HG02840 (cell line): ENCODE data around the gene NBPF4.
"Not testable (repeated sequence)": the region's sequence is repeated elsewhere in the genome, so short reads cannot be mapped to it uniquely, and the experiment has no call there.

Experiments used
- ATAC-seq: cut with Tn5 transposase; IDR thresholded peaks from one replicate; pipeline ENCODE4 v1.9.1; 2021; ENCODE audit warnings: mild to moderate bottlenecking, moderate library complexity, moderate number of reproducible peaks; ENCODE audit not compliant: unreplicated experiment, low FRiP score

The NBPF4 gene

DNA sequence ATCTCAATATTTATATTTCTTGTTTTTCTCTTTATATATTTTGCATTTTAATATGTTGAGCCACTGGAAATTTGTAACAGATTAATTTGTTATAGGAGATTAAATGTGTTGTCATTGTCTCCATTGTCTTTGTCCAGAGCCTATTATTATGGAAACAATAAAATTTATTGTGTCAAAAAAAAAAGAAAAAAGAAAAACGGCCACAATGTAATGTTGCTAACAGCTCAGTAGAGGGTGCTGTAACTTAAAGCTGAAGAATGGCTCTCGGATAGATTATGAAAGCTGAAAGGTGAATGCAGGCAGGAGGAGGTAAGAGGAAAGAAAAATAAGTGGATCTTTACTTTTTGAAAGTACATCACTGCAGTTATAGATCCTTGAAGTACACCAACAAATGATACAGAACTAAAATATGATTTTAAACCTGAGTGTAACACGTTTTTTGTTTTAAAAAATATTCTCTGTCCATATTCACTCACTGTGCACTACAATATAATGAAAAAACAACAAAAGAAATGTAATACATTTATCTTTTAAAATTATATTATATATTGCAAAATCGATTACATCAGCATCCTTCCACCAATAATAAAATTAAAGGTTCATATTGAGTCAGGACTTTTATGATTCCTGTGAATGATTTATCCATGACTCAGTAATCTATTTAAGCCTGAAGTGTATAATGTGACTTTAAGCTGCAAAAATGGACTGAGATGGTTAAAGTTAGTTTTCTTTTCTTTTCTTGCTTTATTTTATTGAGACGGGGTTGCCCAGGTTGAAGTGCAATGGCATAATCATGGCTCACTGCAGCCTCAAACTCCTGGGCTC is 29.0 kb downstream of the NBPF4 start:
- not testable (repeated sequence) for ATAC-seq

DNA sequence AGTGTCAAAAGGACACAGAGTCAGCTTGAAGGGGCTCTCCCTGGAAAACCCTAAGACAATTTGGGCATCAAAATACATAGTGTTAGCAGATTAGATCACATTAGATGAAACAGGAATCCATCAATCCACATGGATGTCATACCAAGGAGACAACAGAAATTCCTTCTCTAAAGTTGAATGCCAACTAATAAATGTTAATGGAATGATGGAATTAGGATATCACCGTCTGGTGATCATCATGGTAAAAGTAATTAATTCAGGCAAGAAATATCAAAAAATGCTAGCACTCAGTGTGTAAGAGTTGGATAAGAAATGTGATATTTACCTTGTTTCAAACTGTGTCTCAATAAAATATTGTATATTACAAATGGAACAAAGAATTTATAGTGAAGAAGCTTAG is 32.9 kb downstream of the NBPF4 start:
- ATAC-seq: no peak

DNA sequence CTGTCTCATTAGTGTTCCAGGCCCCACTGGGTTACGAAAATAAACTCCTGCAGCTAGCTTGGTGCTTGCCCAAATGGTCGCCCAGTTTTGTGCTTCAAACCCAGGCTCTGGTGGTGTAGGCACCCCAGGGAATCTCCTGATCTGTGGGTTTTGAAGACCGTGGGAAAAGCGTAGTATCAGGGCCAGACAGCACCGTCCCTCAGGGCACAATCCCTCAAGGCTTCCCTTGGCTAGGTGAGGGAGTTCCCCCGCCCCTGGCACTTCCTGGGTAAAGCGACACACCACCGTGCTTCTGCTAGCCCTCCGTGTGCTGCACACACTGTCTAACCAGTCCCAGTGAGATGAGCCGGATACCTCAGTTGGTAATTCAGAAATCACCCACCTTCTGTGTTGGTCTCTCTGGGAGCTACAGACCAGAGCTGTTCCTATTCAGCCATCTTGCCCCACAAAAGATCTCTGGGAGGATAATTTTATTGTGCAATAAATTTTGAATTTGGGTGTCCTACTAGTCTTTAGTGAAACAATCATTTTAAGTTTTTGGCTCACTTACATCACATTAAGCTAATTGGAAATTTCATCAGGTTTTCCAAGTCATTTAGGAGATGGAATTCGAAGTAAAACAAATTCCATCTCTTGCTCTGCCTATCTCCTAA is 34.3 kb downstream of the NBPF4 start:
- ATAC-seq: no peak

DNA sequence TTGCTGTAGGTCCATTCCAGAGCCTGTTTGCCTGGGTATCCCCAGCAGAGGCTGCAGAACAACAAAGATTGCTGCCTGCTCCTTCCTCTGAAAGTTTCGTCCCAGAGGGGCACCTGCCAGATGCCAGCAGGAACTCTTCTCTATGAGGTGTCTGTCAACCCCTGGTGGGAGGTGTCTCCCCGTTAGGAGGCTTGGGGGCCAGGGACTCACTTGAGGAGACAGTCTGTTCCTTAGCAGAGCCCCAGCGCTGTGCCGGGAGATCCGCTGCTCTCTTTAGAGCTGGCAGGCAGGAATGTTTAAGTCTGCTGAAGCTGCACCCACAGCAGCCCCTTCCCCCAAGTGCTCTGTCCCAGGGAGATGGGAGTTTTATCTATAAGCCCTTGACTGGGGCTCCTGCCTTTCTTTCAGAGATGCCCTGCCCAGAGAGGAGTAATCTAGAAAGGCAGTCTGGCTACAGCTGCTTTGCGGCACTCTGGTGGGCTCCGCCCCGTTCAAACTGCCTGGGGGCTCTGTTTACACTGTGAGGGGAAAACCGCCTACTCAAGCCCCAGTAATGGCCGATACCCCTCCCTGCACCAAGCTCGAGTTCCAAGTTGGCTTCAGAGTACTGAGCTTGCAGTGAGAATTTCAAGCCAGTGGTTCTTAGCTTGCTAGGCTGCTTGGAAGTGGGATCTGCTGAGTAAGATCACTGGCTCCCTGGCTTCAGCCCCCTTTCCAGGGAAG is 35.0 kb downstream of the NBPF4 start:
- ATAC-seq: no peak

DNA sequence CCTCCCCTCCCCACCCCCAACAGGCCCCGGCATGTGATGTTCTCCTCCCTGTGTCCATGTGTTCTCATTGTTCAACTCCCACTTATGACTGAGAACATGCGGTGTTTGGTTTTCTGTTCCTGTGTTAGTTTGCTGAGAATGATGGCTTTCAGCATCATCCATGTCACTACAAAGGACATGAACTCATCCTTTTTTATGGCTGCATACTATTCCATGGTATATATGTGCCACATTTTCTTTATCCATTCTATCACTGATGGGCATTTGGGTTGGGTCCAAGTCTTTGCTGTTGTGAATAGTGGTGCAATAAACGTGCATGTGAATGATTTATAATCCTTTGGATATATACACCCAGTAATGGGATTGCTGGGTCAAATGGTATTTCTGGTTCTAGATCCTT is 40.3 kb downstream of the NBPF4 start:
- not testable (repeated sequence) for ATAC-seq

DNA sequence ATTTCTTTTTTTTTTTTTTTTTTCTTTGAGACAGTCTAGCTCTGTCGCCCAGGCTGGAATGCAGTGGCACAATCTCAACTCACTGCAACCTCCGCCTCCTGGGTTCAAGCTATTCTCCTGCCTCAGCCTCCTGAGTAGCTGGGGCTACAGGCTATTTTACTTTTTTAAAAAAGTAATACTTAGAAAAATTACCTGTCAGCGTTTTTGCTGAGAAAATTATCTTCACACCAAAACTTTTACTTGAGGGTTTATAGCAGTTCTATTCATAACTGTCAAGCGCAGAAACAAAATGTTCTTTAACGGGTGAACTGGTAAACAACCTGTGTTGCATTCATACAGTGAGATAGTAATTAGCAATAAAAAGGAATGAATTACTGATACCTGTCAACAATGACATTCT is 42.2 kb downstream of the NBPF4 start:
- ATAC-seq: no peak

DNA sequence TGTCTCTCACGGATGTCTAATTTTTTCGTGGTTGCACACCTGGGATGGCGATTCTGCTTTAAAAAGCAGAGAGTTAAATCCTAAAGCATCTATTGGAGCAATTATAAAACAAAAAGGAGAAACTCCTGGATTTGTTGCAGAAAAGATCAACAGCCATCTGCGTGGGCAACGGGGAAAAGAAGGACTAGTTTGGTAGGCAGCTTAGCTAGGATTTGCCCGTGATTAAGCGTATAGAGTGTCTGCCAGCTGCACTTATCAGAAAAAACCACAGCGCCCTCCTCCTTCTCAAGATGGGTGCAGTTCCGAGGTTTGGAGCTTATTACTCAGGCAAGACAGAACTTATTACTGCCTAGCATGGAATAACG is 43.2 kb downstream of the NBPF4 start:
- ATAC-seq: no peak

DNA sequence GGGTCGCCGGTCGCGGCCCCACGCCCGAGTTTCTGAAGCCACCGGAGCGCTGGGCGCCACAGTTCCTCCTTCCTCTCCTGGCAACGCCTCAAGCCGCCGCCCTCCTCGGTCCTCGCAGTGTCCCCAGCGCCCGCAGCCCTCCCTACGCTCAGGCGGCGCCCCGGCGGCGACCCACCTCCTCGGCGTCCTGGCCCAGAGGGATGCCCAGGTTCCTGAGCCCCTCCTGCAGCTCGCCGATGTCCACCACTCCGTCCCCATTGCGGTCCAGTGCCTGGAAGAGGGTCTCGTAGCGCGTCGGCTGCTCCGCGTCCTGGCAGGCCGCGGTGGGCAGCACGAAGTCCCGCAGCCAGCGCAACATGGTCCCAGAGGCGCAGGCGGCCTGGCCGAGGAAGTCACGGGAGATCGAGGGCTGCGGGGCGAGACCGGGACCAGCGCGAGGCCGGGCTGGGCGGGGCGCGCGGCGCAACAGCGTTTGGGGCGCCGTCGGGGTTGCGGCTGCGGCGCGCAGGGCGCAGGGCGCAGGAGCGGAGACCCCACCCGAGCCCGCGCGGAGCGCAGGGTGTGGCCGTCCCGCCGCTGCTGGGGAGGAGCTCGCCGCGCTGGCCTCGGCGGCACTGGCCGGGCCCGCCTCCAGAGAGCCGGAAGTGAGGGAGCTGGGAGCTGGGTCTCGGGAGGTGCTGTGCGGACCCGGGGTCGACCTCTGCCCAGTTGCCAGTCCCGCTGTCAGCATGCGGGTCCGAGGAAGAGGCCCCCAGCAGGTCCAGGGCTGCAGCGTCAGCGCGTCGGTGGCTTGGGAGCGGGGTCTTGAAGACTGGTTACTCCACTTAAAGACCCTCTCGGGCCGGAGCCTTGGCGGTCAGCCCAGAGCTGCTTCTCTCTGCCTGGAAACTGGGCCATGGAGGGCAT is 43.8 kb downstream of the NBPF4 start, which contains the start of gene SLC25A24:
Gene SLC25A24, minus strand, starts transcription at position 563 of the 906 bp plus-strand sequence. Its CDS starts 205 bp downstream, at position 358.
- no peak for ATAC-seq

DNA sequence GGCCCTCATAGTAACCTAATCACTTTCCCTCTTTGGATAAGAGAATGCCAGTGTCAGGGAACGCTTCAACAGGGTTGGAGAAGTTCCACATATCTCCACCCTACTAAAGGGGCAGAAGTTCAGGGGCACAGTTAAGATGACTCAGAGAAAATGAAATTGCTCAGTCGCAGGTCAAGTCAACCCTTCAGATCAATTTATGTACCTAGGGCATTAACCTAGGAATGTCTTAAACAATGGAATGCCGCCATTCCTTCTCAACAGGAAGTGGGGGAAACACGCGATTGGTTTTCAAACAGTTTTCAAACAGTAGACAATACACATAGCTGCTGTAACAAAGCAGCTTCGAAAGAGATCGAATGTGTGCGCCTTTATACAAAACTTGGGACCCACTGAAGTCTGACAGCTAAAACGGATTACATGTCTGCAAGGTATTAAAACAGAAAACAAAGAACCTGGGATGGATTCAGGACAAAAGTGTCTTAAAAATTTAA is 44.6 kb downstream of the NBPF4 start:
- ATAC-seq: no peak

DNA sequence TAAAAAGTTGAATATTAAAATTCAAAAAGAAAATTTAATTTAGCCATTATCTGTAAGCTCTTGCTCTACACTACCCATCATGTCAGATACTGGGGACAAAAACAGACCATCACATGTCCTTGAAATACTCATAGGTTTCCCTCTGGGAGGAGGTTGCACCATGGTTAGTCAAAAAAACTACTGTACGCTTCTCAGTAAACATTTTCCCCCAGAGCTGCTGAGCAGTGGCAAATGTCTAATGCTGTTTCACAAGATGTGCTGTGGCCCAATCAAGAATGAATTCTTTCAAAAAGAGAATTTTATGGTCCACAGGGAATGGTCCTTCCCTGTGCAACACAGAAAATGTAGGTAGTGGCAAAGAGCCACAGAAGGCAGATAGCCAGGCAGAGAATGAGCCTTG is 49.8 kb downstream of the NBPF4 start:
- ATAC-seq: no peak

DNA sequence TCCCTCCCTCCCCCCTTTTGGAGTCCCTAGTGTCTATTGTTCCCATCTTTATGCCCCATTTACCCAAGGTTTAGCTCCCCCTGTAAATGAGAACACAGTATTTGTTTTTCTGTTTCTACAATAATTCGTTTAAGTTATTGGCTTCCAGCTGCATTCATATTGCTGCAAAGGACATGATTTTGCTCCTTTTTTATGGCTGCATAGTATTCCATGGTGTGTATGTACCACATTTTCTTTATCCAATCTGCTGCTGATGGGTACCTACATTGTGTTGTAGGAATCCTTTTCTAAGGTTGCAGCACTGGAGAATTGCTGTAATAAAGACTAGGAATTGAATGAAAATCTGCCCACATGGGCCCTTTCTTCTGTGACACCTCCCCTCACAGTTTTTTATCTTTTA is 50.5 kb downstream of the NBPF4 start:
- ATAC-seq: no peak

DNA sequence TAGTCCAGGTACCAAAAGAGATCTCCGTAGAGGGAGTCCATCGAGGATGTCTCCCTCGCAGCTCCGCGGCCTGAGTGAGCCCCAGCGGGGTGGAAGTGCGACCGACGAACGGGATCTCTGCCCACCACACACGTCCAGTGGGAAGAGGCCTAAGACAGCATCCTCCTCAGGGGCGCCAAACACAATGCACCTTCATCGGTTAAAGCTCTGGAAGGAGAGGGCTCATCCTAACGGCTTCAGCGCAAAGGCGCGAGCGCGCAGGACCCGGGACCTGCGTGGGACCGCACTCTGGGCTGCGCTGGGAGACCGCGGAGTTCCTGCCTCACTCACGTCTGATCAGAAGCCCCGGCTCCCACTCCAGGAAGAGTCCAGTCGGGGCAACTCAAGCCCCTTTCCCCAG is 51.3 kb downstream of the NBPF4 start:
- no peak for ATAC-seq

DNA sequence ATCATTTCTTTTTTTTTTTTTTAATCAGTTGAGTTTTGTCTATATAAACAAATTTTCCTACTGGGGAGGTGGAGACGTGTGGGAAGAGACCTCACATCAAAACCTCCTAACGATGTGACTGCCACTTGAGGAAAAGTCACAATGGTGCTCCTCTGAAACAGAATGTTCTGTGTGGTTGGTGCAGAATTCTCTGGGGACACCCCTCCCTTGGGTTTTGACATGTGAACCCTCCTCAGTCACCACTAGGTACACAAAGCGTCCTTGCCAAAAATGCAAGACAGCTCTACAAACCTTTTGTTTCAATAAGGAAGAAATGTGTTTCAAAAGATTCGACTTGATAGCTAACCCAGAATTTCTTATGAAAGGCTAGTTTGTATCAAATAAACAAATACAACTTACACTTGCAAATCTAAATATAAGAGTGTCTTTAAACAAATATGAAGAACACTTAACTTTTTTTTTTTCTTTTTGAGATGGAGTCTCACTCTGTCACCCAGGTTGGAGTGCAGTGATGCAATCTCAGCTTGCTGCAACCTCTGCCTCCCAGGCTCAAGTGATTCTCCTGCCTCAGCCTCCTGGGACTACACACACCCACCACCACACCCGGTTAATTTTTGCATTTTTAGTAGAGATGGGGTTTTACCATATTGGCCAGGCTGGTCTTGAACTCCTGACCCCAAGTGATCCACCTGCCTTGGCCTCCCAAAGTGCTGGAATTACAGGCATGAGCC is 53.0 kb downstream of the NBPF4 start:
- no peak for ATAC-seq

DNA sequence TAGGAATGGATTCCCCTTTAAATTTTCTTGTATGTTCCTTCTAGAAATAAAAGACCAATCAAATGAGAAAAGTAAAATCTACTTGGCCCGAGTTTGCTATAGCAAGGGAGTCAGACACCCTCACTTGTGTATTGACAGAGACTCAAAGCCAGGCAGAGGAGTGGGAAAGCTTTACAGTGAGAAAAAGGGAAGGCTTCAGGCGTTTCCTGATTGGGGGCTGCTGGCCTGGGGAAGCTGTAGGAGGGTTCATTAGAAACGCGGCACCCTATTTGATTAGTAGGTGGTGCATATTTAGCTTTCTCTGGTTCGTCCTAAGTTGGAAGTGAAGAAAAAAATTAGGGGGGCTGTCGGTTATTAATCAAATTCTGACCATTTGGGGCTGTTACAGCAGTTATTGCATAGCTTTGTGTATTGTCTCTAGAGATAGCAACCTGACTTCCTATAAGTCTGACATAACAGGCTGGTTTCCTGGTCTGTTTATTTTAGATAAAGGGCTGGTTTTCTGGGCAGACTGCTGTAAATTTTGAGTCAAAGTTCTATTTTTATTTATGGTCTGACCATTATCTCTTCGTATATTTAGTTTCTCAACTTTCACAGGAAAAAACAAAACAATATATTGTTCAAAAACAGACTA is 53.8 kb downstream of the NBPF4 start:
- no peak for ATAC-seq

DNA sequence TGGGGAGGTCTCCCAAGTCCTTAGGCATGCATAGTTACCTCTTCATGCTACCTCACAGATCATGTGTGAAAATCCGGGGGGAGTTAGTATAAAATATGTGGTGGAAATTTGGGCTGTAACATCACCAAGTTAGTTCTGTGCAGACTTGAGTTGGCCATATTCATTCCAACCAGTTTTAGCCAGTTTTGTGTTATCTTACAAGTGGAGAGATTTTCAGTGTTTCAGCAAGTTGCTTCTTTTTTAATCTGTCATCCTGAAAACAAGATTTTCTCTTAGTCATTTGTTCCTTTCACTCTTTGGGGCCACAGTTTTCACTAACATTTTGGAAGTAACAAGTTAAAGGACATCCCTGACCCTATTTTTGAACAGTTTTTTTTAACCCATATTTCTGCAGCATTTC is 55.1 kb downstream of the NBPF4 start:
- ATAC-seq: no peak

DNA sequence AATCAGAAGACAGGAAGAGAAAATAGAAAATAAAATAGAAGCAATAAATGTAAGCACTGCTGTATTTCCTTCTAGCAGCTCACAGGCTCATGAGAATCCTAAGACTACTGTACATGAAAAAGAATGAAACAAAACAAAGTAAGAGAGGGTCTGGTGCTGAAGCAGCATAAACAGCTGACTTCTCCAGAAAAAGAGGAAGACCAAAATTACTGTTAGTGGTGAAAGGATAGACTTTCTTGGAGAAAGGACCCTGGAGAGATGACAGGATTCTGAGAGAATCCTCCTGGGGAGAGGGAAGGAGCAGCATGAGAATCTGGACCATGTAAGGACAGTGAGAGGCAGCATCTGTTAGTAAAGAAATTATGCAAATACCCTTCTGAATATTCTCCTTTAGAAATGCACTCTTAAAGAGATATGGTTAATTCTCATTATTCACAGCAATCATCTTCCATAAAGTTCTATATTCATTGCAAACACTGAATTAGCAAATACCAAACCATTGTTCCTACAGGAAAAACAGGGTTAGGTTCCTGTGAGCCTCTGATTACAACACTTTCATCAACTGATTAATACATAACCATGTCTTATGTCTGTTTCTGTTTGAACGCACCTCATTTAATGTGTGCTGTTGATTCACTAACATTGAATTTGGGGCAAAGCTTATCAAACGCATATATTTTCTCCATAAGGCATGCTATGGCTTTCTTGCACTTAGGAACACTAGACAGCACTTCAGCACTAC is 60.7 kb downstream of the NBPF4 start:
- no peak for ATAC-seq

DNA sequence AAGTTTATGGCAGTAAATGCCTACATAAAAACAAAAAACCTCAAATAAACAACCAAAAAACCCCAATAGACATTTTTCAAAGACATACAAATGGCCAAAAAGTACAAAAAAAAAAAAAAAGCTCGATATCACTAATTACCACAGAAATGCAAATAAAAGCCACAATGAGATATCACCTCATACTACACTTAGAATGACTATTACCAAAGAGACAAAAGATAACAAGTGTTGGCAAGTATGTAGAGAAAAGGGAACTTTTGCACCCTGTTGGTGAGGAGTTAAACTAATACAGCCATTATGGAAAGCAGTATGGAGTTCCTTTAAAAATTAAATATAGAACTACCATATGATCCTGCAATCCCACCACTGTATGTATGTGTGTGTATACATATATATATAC is 64.9 kb downstream of the NBPF4 start:
- ATAC-seq: no peak
